Breast epithelium (tissue), 3 donors: ENCODE measurements around the gene CADM3.

Experiments used
- POLR2A ChIP-seq: fragments of 450-650 bp; IDR thresholded peaks from one replicate; pipeline ENCODE4 v1.6.1; 2016; ENCODE audit warnings: antibody characterized with exemption, mild to moderate bottlenecking, moderate library complexity
- POLR2AphosphoS5 ChIP-seq, 3 donors: sonication (generic); formaldehyde crosslinking; IDR thresholded peaks; one replicate each; pipeline ENCODE4 v1.6.1; 2017; ENCODE audit warnings: antibody characterized with exemption in 3 of 3

DNA sequence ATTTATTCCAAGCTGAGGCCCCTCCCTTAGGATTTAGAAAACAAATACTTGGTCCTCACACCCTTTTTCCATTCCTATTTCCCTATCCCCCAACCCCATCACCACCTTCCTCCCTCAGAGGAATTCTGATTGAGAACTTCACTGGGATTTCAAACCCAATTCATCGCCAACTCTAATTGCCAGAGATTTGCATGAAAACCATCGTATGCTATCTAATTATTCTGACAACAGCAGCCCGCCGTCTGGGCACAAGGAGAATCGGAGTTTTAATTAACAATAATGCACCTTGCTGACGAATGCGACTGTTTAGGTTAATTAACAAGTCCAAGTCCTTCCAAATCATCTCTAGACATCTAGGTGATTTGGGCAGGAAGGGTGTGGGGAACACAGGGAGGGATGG lies 37.6 kb downstream of the CADM3 start:
- no peak for TF ChIP-seq POLR2A
- TF ChIP-seq POLR2AphosphoS5 (IDR thresholded peaks at IDR 0.05): no peak
